SK-N-SH (cell line): ENCODE measurements around the gene ROR2. TPM values are rescaled to one million over a fixed set of nuclear protein-coding genes. Genes with fewer than 3 reads are reported as not detected.

ENCODE experiments used
- CTCF ChIA-PET: fragments of 300-600, 350-600 bp; formaldehyde crosslinking; extraction: SDS; loops from one replicate; lab custom pipeline; 2021; lab: Yijun Ruan, JAX
- POLR2A ChIA-PET: fragments of 350-600 bp; sonication (Branson Sonifier 250); formaldehyde crosslinking; extraction: SDS; loops from one replicate; lab custom pipeline; 2020; ENCODE audit warnings: antibody characterized with exemption, inconsistent platforms; lab: Yijun Ruan, JAX
- DNase-seq: peaks from one replicate; pipeline ENCODE4 v3.0.0; 2012
- H2AFZ ChIP-seq: fragments of 200-600 bp; sonication (generic); 2 replicates; pipeline ENCODE4 v1.8.1; 2016; ENCODE audit warnings: antibody characterized with exemption, mild to moderate bottlenecking, low read depth
- H3F3A ChIP-seq: fragments of 200-600 bp; sonication (generic); replicated peaks from 2 replicates; pipeline ENCODE3; 2016; ENCODE audit warnings: antibody characterized with exemption, mild to moderate bottlenecking; ENCODE audit not compliant: insufficient read depth
- H3K27ac ChIP-seq, 2 experiments: fragments of 200-500 bp in 1 of 2; fragments of 200-600 bp in 1 of 2; sonication (Bioruptor generic) in 1 of 2; sonication (generic), shearing (Covaris generic) in 1 of 2; 2 replicates each; pipeline versions ENCODE4 v1.5.1 to v1.6.1; 2014 to 2016; ENCODE audit warnings: low read depth in 2 of 2, inconsistent platforms in 1 of 2, low read length in 1 of 2, mild to moderate bottlenecking in 1 of 2, mixed read lengths in 1 of 2
- H3K27me3 ChIP-seq: fragments of 200-600 bp; sonication (generic), shearing (Covaris generic); 2 replicates; pipeline ENCODE4 v1.6.1; 2016; ENCODE audit warnings: mixed run types; ENCODE audit not compliant: insufficient read depth
- H3K36me3 ChIP-seq, 2 experiments: fragments of 200-500 bp in 1 of 2; fragments of 200-600 bp in 1 of 2; sonication (Bioruptor generic) in 1 of 2; sonication (generic) in 1 of 2; replicated peaks in 1 of 2; 2 replicates each; pipeline versions ENCODE3 to v1.5.1; 2014 to 2016; ENCODE audit warnings: low read length in 1 of 2, mild to moderate bottlenecking in 1 of 2; ENCODE audit not compliant: insufficient read depth in 2 of 2, control insufficient read depth in 1 of 2
- H3K4me1 ChIP-seq, 2 experiments: fragments of 200-500 bp in 1 of 2; fragments of 200-600 bp in 1 of 2; sonication (Bioruptor generic) in 1 of 2; sonication (generic), shearing (Covaris generic) in 1 of 2; 2 replicates each; pipeline versions ENCODE4 v1.5.1 to v1.6.1; 2014 to 2016; ENCODE audit warnings: low read depth in 1 of 2, low read length in 1 of 2, mixed run types in 1 of 2; ENCODE audit not compliant: insufficient read depth in 2 of 2, control insufficient read depth in 1 of 2
- H3K4me2 ChIP-seq: fragments of 200-600 bp; sonication (generic), shearing (Covaris generic); 2 replicates; pipeline ENCODE4 v1.6.1; 2017; ENCODE audit warnings: mixed run types
- H3K4me3 ChIP-seq, 2 experiments: fragments of 200-500 bp in 1 of 2; fragments of 200-600 bp in 1 of 2; sonication (Bioruptor generic) in 1 of 2; sonication (generic), shearing (Covaris generic) in 1 of 2; 2 replicates each; pipeline versions ENCODE4 v1.5.1 to v1.8.1; 2014 to 2016; ENCODE audit warnings: low read depth in 2 of 2, inconsistent platforms in 1 of 2, low read length in 1 of 2, mild to moderate bottlenecking in 1 of 2, mixed read lengths in 1 of 2, moderate library complexity in 1 of 2
- H3K79me2 ChIP-seq: fragments of 200-600 bp; sonication (generic); 2 replicates; pipeline ENCODE4 v1.8.1; 2017; ENCODE audit warnings: mild to moderate bottlenecking; ENCODE audit not compliant: insufficient read depth
- H3K9ac ChIP-seq: fragments of 200-600 bp; sonication (generic); 2 replicates; pipeline ENCODE4 v1.6.1; 2017; ENCODE audit warnings: mixed run types
- H3K9me2 ChIP-seq: fragments of 200-600 bp; sonication (generic); 2 replicates; pipeline ENCODE4 v1.6.1; 2017; ENCODE audit warnings: mixed run types
- H3K9me3 ChIP-seq: fragments of 200-600 bp; sonication (generic); 2 replicates; pipeline ENCODE4 v1.6.1; 2017; ENCODE audit warnings: mixed run types, mild to moderate bottlenecking, moderate library complexity
- H4K20me1 ChIP-seq: fragments of 200-600 bp; sonication (generic); 2 replicates; pipeline ENCODE4 v1.6.1; 2017; ENCODE audit warnings: mild to moderate bottlenecking, mixed run types; ENCODE audit not compliant: insufficient read depth
- CTCF ChIP-seq: fragments of 200-600 bp; sonication (generic); IDR thresholded peaks from 2 replicates; pipeline ENCODE4 v1.6.1; 2017; ENCODE audit warnings: antibody characterized with exemption, mild to moderate bottlenecking, moderate library complexity
- EP300 ChIP-seq, 2 experiments: IDR thresholded peaks; 2 replicates each; pipeline versions ENCODE4 v1.4.0 to v1.6.1; 2012; ENCODE audit warnings: borderline replicate concordance in 1 of 2, low read depth in 1 of 2, low read length in 1 of 2
- EZH2phosphoT487 ChIP-seq: fragments of 200-600 bp; sonication (generic); IDR thresholded peaks from 2 replicates; pipeline ENCODE4 v1.6.1; 2017; ENCODE audit warnings: low read depth, mixed run types, mild to moderate bottlenecking, antibody characterized with exemption, moderate library complexity, borderline replicate concordance
- MAX ChIP-seq: IDR thresholded peaks from 2 replicates; pipeline ENCODE4 v1.4.0; 2012; ENCODE audit warnings: low read depth
- MEF2A ChIP-seq: IDR thresholded peaks from 2 replicates; pipeline ENCODE4 v1.4.0; 2012; ENCODE audit warnings: low read depth, borderline replicate concordance
- NRF1 ChIP-seq: IDR thresholded peaks from 2 replicates; pipeline ENCODE4 v1.6.1; 2012; ENCODE audit warnings: low read depth, mild to moderate bottlenecking, low read length
- POLR2AphosphoS5 ChIP-seq: IDR thresholded peaks from 2 replicates; pipeline ENCODE4 v1.6.1; 2012; ENCODE audit warnings: low read depth, low read length
- RAD21 ChIP-seq: IDR thresholded peaks from 2 replicates; pipeline ENCODE4 v1.6.1; 2012; ENCODE audit warnings: mild to moderate bottlenecking, low read length
- RCOR1 ChIP-seq: fragments of 150-350 bp; IDR thresholded peaks from 2 replicates; pipeline ENCODE4 v1.6.1; 2017; ENCODE audit warnings: antibody characterized with exemption, low read length
- RFX5 ChIP-seq: IDR thresholded peaks from 2 replicates; pipeline ENCODE4 v1.6.1; 2012; ENCODE audit warnings: mild to moderate bottlenecking, improper control_type of control experiment, low read length
- RXRA ChIP-seq: IDR thresholded peaks from 2 replicates; pipeline ENCODE4 v1.4.0; 2012; ENCODE audit warnings: low read depth, mild to moderate bottlenecking, borderline replicate concordance
- SMC3 ChIP-seq: IDR thresholded peaks from 2 replicates; pipeline ENCODE4 v1.6.1; 2012; ENCODE audit warnings: low read depth, low read length, improper control_type of control experiment
- TAF1 ChIP-seq: IDR thresholded peaks from 2 replicates; pipeline ENCODE4 v1.6.1; 2012; ENCODE audit warnings: low read depth, mild to moderate bottlenecking, low read length, moderate library complexity, borderline replicate concordance
- TCF12 ChIP-seq: IDR thresholded peaks from 2 replicates; pipeline ENCODE4 v1.4.0; 2012
- USF1 ChIP-seq: IDR thresholded peaks from 2 replicates; pipeline ENCODE4 v1.4.0; 2012; ENCODE audit warnings: low read depth, borderline replicate concordance
- USF2 ChIP-seq: fragments of 150-350 bp; IDR thresholded peaks from 2 replicates; pipeline ENCODE4 v1.6.1; 2017; ENCODE audit warnings: antibody characterized with exemption, low read length, low read depth, borderline replicate concordance
- YY1 ChIP-seq: IDR thresholded peaks from 2 replicates; pipeline ENCODE4 v1.4.0; 2012; ENCODE audit warnings: low read depth, mild to moderate bottlenecking
- WGBS: methylation state at CpG from one replicate; pipeline ENCODE4 v1.1.6; 2017; ENCODE audit warnings: low lambda C conversion rate; 5-methylcytosine and 5-hydroxymethylcytosine counted together
- polyA plus RNA-seq, 3 experiments: library from polyadenylated mRNA; depleted of rRNA; stranded (reverse); fragments of >200 nt; gene quantifications; 2 replicates each; pipeline ENCODE4 v1.2.3, GENCODE V29; 2012

ROR2 gene
- polyA plus RNA-seq, 1 of the 3 experiments (the other 2 are of a cell fraction), result 0.43 TPM

DNA sequence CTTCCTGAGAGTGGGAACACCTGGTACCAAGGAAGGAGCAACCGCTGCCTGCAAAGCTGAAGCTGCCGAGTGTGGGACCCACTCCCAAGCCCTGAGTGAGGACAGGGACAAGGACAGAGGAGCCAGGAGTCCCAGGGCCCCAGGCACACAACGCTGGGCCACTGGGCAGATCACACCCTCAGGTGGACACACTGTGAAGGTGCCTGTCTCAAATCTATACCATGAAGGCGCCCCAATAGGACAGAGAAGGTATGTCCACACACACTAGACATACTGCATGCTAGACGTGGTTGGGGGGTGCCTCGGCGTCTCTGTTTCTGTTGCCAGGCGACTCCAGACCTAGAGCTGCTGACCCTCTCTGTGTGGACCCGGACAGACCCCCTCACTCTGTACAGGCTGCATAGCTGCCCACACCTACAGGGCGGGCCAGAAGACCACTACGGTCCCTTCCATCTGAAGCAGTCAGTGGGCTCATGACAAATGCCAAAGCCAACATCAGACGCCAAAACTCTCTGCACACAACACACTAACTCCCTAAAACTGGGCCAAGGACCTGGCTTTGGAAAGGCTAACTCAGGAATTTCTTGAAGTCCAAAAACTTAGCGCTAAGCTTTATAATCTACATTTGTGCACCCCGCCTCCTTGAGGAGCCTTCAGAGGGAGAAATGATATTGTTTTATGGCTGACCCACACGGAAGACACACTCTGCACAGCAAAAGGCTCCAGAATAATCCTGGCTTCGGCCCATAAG is 60.7 kb downstream of the ROR2 start:
- Histone ChIP-seq H3K9ac (no peak overlapping the region), H3K27me3 (no peaks in the 10 kb centered on the region), H2AFZ (no peak overlapping the region), H3K4me2 (no peak overlapping the region), H3K9me2 (no peaks in the 10 kb centered on the region), H3K36me3 (no peaks in the 10 kb centered on the region), H3K4me1 (peaks cover 0 to 29% of the 10 kb centered on the region in 2 experiments; a peak in 1 of 4 replicates), H3K79me2 (no peaks in the 10 kb centered on the region), H3K9me3 (no peaks in the 10 kb centered on the region), H3K4me3 (no peak overlapping the region), H3K27ac (no peak overlapping the region), H3F3A (no peaks in the 10 kb centered on the region), H4K20me1 (no peaks in the 10 kb centered on the region)
- WGBS, result 65% methylated on average over 13 of the region's 16 CpGs
- no peak for TF ChIP-seq POLR2AphosphoS5
- TF ChIP-seq SMC3, result no peak
- TF ChIP-seq YY1, result no peak
- no peak for TF ChIP-seq TAF1
- TF ChIP-seq CTCF, result no peak
- TF ChIP-seq MAX, result no peak
- no peak for TF ChIP-seq USF1
- TF ChIP-seq RXRA, result no peak
- no peak for TF ChIP-seq TCF12
- TF ChIP-seq NRF1, result no peak
- no peak for TF ChIP-seq RCOR1
- TF ChIP-seq USF2, result no peak
- TF ChIP-seq EZH2phosphoT487, result no peak
- no peak for TF ChIP-seq RFX5
- TF ChIP-seq EP300 (IDR thresholded peaks at IDR 0.05; ENCODE audit: borderline replicate concordance in 1 of 2, low read depth in 1 of 2, low read length in 1 of 2), result no peak
- no peak for TF ChIP-seq MEF2A
- no peak for TF ChIP-seq RAD21
- no peak for DNase-seq
- CTCF ChIA-PET, result interaction anchor here (0.8 to 1.2 kb wide), 3 partner anchors 10 to 61 kb away, joined by 3 to 5 read pairs (median 4); partner anchors contain the start of gene ROR2
- POLR2A ChIA-PET, result interaction anchor here (0.6 kb wide), 1 partner anchor 59 kb away, joined by 3 read pairs; no protein-coding TSS in a partner anchor
